Measurements from ENCODE around the gene PHTF2.

The PHTF2 gene

GRCh38 chr7:77823787-77824186 is 25.2 kb downstream of the PHTF2 start:
- TF ChIP-seq EZH2 (IDR thresholded peaks at IDR 0.05; ENCODE audit: borderline replicate concordance, low read length) (no peak), CTCF (IDR thresholded peaks at IDR 0.05; ENCODE audit: low read length) (no peak)
- Histone ChIP-seq H3K27ac (ENCODE audit: low read depth, low read length, poor library complexity, severe bottlenecking) (peak overlapping the region; percentile 48), H4K20me1 (ENCODE audit: insufficient read depth, low read length) (no peaks in the 10 kb centered on the region), H3K4me2 (ENCODE audit: low read length) (peak overlapping the region; percentile 3; the same call in 1 of the 2 replicates), H3K9ac (ENCODE audit: low read length) (no peak overlapping the region), H3K79me2 (ENCODE audit: insufficient read depth, low read length) (peaks cover 44% of the 10 kb centered on the region), H3K4me3 (ENCODE audit: low read depth, low read length, poor library complexity, severe bottlenecking) (no peak overlapping the region), H3K9me3 (ENCODE audit: low read length) (peaks cover 22% of the 10 kb centered on the region), H3K36me3 (ENCODE audit: insufficient read depth, low read length) (peaks cover 28% of the 10 kb centered on the region), H3K9me2 (ENCODE audit: low read depth, low read length) (no peaks in the 10 kb centered on the region), H2AFZ (ENCODE audit: low read length) (no peak overlapping the region), H3K4me1 (ENCODE audit: insufficient read depth, low read length, severe bottlenecking) (peaks cover 36% of the 10 kb centered on the region), H3F3A (ENCODE audit: insufficient read depth, low read length) (no peaks in the 10 kb centered on the region; the same call in 1 of the 2 replicates), H3K27me3 (ENCODE audit: insufficient read depth, low read length) (no peaks in the 10 kb centered on the region)

GRCh38 chr7:77824636-77825035 is 26.1 kb downstream of the PHTF2 start:
- peaks cover 45% of the 10 kb centered on the region for H3K4me1 ChIP-seq (ENCODE audit: insufficient read depth, low read length, severe bottlenecking)
- no peaks in the 10 kb centered on the region for H3K9me2 ChIP-seq (ENCODE audit: low read depth, low read length)

GRCh38 chr7:77825131-77825530 is 26.6 kb downstream of the PHTF2 start:
- Histone ChIP-seq H2AFZ (ENCODE audit: low read length) (no peak overlapping the region), H3K36me3 (ENCODE audit: insufficient read depth, low read length) (peaks cover 18% of the 10 kb centered on the region), H3K9me2 (ENCODE audit: low read depth, low read length) (no peaks in the 10 kb centered on the region), H4K20me1 (ENCODE audit: insufficient read depth, low read length) (no peaks in the 10 kb centered on the region), H3K27me3 (ENCODE audit: insufficient read depth, low read length) (no peaks in the 10 kb centered on the region), H3K9me3 (ENCODE audit: low read length) (peaks cover 14% of the 10 kb centered on the region), H3K4me3 (ENCODE audit: low read depth, low read length, poor library complexity, severe bottlenecking) (no peak overlapping the region), H3K4me1 (ENCODE audit: insufficient read depth, low read length, severe bottlenecking) (peaks cover 50% of the 10 kb centered on the region), H3K27ac (ENCODE audit: low read depth, low read length, poor library complexity, severe bottlenecking) (no peak overlapping the region), H3K4me2 (ENCODE audit: low read length) (no peak overlapping the region), H3K79me2 (ENCODE audit: insufficient read depth, low read length) (peaks cover 46% of the 10 kb centered on the region), H3K9ac (ENCODE audit: low read length) (no peak overlapping the region), H3F3A (ENCODE audit: insufficient read depth, low read length) (no peaks in the 10 kb centered on the region)
- TF ChIP-seq EZH2 (IDR thresholded peaks at IDR 0.05; ENCODE audit: borderline replicate concordance, low read length): no peak

More at GRCh38 chr7:77824636-77825035, 26.1 kb downstream of the PHTF2 start:
- peaks cover 44% of the 10 kb centered on the region for H3K79me2 ChIP-seq (ENCODE audit: insufficient read depth, low read length)
- peak overlapping the region; percentile 48 for H3K27ac ChIP-seq (ENCODE audit: low read depth, low read length, poor library complexity, severe bottlenecking)
- H3K4me3 ChIP-seq (ENCODE audit: low read depth, low read length, poor library complexity, severe bottlenecking): no peak overlapping the region
- no peaks in the 10 kb centered on the region for H3K27me3 ChIP-seq (ENCODE audit: insufficient read depth, low read length)
- H2AFZ ChIP-seq (ENCODE audit: low read length): no peak overlapping the region
- peaks cover 15% of the 10 kb centered on the region for H3K9me3 ChIP-seq (ENCODE audit: low read length)
- peaks cover 23% of the 10 kb centered on the region for H3K36me3 ChIP-seq (ENCODE audit: insufficient read depth, low read length)
- no peak overlapping the region for H3K4me2 ChIP-seq (ENCODE audit: low read length)
- TF ChIP-seq EZH2 (IDR thresholded peaks at IDR 0.05; ENCODE audit: borderline replicate concordance, low read length) (no peak), CTCF (IDR thresholded peaks at IDR 0.05; ENCODE audit: low read length) (no peak)
- no peaks in the 10 kb centered on the region for H4K20me1 ChIP-seq (ENCODE audit: insufficient read depth, low read length)
- H3F3A ChIP-seq (ENCODE audit: insufficient read depth, low read length): no peaks in the 10 kb centered on the region
- no peak overlapping the region for H3K9ac ChIP-seq (ENCODE audit: low read length)

- H3K4me2 ChIP-seq (ENCODE audit: low read length): no peak overlapping the region
- peaks cover 35% of the 10 kb centered on the region for H3K79me2 ChIP-seq (ENCODE audit: insufficient read depth, low read length)
- TF ChIP-seq EZH2 (IDR thresholded peaks at IDR 0.05; ENCODE audit: borderline replicate concordance, low read length): no peak
- no peak for TF ChIP-seq CTCF (IDR thresholded peaks at IDR 0.05; ENCODE audit: low read length)
Observed at GRCh38 chr7:77826300-77826699, 27.7 kb downstream of the PHTF2 start.

More at GRCh38 chr7:77826300-77826699, 27.7 kb downstream of the PHTF2 start:
- peaks cover 6% of the 10 kb centered on the region for H3K36me3 ChIP-seq (ENCODE audit: insufficient read depth, low read length)
- H3K4me3 ChIP-seq (ENCODE audit: low read depth, low read length, poor library complexity, severe bottlenecking): no peak overlapping the region
- H3K9ac ChIP-seq (ENCODE audit: low read length): no peak overlapping the region
- H3K9me2 ChIP-seq (ENCODE audit: low read depth, low read length): no peaks in the 10 kb centered on the region
- no peaks in the 10 kb centered on the region for H4K20me1 ChIP-seq (ENCODE audit: insufficient read depth, low read length)
- no peaks in the 10 kb centered on the region for H3F3A ChIP-seq (ENCODE audit: insufficient read depth, low read length)
- H3K9me3 ChIP-seq (ENCODE audit: low read length): peaks cover 4% of the 10 kb centered on the region
- H3K27ac ChIP-seq (ENCODE audit: low read depth, low read length, poor library complexity, severe bottlenecking): no peak overlapping the region
- H3K4me1 ChIP-seq (ENCODE audit: insufficient read depth, low read length, severe bottlenecking): peaks cover 62% of the 10 kb centered on the region
- H2AFZ ChIP-seq (ENCODE audit: low read length): no peak overlapping the region
- no peaks in the 10 kb centered on the region for H3K27me3 ChIP-seq (ENCODE audit: insufficient read depth, low read length)
